Psoas muscle (tissue), 8 donors: ENCODE measurements around the gene MYO7A. TPM values are rescaled to one million over a fixed set of nuclear protein-coding genes. Genes with fewer than 3 reads are reported as not detected.

Source experiments
- ATAC-seq, 4 donors: fragments of 200-7000 bp; cut with Tn5 transposase; one replicate each; pipeline ENCODE4 v1.9.1; 2020; ENCODE audit warnings: moderate library complexity in 3 of 4, mild to moderate bottlenecking in 2 of 4
- DNase-seq, 2 donors: peaks; one replicate each; pipeline ENCODE4 v3.0.0-alpha.2; 2020
- H3K27ac ChIP-seq: fragments of 200-600 bp; one replicate; pipeline ENCODE4 v1.8.0; 2022
- H3K27me3 ChIP-seq, 3 donors: fragments of 200-600 bp in 1 of 3; one replicate each; pipeline versions ENCODE4 v1.6.1 to v1.8.0; 2013 to 2022; ENCODE audit warnings: low read length in 2 of 3, mild to moderate bottlenecking in 2 of 3, moderate library complexity in 1 of 3; ENCODE audit not compliant: insufficient read depth in 3 of 3
- H3K36me3 ChIP-seq, 2 donors: fragments of 200-600 bp in 1 of 2; one replicate each; pipeline versions ENCODE4 v1.6.1 to v1.8.0; 2013 to 2022; ENCODE audit warnings: low read depth in 1 of 2, mild to moderate bottlenecking in 1 of 2, moderate library complexity in 1 of 2; ENCODE audit not compliant: insufficient read depth in 1 of 2
- H3K4me1 ChIP-seq: fragments of 200-600 bp; one replicate; pipeline ENCODE4 v1.8.0; 2022
- H3K4me3 ChIP-seq: fragments of 200-600 bp; one replicate; pipeline ENCODE4 v1.8.0; 2022; ENCODE audit warnings: mild to moderate bottlenecking
- H3K9me3 ChIP-seq: fragments of 200-600 bp; one replicate; pipeline ENCODE4 v1.8.0; 2022
- WGBS, 3 donors: extraction: QIAGEN DNeasy Blood & Tissue Kit; methylation state at CpG; one replicate each; pipeline versions ENCODE4 v1.1.6 to v1.1.7; 2013; 5-methylcytosine and 5-hydroxymethylcytosine counted together
- intact Hi-C, 2 donors: fragments of 100-400 bp; cut with DNase I; formaldehyde crosslinking; loops; one replicate each; pipeline versions ENCODE4 v1.11.0 to v1.14.2; 2022
- polyA plus RNA-seq, 3 donors: library from polyadenylated mRNA; stranded (reverse); fragments of 200-250 nt; gene quantifications; one replicate each; pipeline ENCODE4 v1.2.3, GENCODE V29; 2013
- total RNA-seq, 4 donors: library from RNA; stranded (reverse); fragmentation: NEBNext Ultra II Directional in 2 of 4; extraction: Animal tissue kit (Norgen Biotek cat#: 25700) in 2 of 4; gene quantifications; one replicate each; pipeline versions ENCODE4 v1.2.1 to v1.2.4, GENCODE V29; 2021 to 2023
- TF ChIP-seq, protein P1 (sequence below): fragments of 200-600 bp; IDR thresholded peaks from one replicate; pipeline ENCODE4 v1.8.0; 2022; ENCODE audit warnings: antibody characterized with exemption
- donor health status: healthy with polysubstance abuse.
- donor health status: DM: no; HTN: no; CAD: no; lungs with moderate emphysema.
- donor health status: Bipolar disorder and iron deficiency.
- donor health status: healthy.
- donor health status: DM: yes; HTN: yes; CAD: no.
- donor health status: DM: no; HTN: no; CAD: no.
- donor health status: DM: no; HTN: no; CAD: no.
- donor health status: DM: yes; HTN: yes; CAD: no.

Gene MYO7A
- total and polyA plus RNA-seq, 7 donors = 0.62 to 3.0 (median 2.3) TPM

DNA sequence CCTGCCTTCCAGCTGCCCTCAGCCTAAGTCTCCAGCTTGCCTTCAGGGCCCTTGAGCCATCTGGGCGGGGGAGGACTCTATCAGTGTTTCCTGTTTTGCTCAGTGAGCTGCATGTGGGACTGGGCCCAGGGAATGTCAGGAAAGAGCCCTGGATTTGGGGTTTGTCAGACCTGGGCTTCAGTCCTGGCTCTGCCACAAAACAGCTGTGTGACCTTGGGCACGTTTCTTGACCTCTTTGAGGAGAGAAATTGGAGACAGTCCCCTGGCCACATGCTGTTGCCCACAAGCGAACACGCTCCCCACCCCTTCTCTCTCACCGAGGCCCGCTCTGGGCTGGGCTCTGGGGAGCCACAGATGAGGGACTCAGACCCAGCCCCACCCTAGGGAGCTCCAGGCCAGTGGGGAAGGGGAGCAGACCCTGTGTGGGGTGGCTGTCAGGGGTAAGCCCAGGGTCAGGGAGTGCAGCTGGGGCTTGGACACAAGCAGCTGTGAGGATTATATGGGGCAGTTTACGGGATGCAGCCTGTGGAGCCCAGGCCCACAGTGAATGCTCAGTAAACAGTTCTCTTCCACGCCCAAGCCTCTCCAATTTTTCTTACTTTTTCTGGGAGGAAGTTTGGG lies 12.3 kb downstream of the MYO7A start:
- H3K27ac ChIP-seq = peak overlapping the region; percentile 30
- no peaks in the 10 kb centered on the region for H3K9me3 ChIP-seq
- no peaks in the 10 kb centered on the region for H3K4me1 ChIP-seq
- H3K27me3 ChIP-seq = peaks cover 0 to 5% (median 0%) of the 10 kb centered on the region in 3 donors
- no peak overlapping the region for H3K4me3 ChIP-seq
- ATAC-seq = peak; percentile 41 to 78 (median 55)
- peak; percentile 61 to 85 for DNase-seq
- TF ChIP-seq, protein P1, sequence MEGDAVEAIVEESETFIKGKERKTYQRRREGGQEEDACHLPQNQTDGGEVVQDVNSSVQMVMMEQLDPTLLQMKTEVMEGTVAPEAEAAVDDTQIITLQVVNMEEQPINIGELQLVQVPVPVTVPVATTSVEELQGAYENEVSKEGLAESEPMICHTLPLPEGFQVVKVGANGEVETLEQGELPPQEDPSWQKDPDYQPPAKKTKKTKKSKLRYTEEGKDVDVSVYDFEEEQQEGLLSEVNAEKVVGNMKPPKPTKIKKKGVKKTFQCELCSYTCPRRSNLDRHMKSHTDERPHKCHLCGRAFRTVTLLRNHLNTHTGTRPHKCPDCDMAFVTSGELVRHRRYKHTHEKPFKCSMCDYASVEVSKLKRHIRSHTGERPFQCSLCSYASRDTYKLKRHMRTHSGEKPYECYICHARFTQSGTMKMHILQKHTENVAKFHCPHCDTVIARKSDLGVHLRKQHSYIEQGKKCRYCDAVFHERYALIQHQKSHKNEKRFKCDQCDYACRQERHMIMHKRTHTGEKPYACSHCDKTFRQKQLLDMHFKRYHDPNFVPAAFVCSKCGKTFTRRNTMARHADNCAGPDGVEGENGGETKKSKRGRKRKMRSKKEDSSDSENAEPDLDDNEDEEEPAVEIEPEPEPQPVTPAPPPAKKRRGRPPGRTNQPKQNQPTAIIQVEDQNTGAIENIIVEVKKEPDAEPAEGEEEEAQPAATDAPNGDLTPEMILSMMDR = no peak
- intact Hi-C loops = no loop called here
- WGBS, 3 donors = 48 to 58% (median 52%) methylated on average over 8 of the region's 8 CpGs
- H3K36me3 ChIP-seq = no peaks in the 10 kb centered on the region

DNA sequence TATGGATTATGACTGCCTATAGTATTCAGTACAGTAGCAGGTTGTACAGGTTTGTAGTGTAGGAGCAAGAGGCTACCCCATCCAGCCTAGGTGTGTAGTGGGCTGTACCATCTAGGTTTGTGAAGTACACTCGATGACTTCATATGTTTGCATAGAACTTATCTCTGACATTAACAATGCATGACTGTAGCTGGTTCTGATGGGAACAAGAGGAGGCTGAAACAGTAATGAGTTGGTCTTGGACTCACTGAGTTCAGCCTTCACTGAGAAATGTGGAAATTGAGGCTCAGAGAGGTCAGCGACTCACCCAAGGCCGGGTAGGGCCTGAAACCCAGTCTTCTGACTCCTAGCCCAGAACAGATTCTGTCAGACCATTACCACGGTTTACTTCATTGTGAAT lies 13.0 kb downstream of the MYO7A start:
- Histone ChIP-seq H3K9me3 (no peaks in the 10 kb centered on the region), H3K27ac (no peak overlapping the region), H3K4me1 (no peaks in the 10 kb centered on the region), H3K27me3 (peaks cover 0 to 5% (median 0%) of the 10 kb centered on the region in 3 donors), H3K36me3 (no peaks in the 10 kb centered on the region), H3K4me3 (no peak overlapping the region)
- 86 to 89% (median 87%) methylated on average over 4 of the region's 4 CpGs for whole genome bisulfite sequencing, 3 donors
- DNase-seq (no peak), ATAC-seq (no peak)
- intact Hi-C loops = no loop called here
- TF ChIP-seq, protein P1 = no peak

DNA sequence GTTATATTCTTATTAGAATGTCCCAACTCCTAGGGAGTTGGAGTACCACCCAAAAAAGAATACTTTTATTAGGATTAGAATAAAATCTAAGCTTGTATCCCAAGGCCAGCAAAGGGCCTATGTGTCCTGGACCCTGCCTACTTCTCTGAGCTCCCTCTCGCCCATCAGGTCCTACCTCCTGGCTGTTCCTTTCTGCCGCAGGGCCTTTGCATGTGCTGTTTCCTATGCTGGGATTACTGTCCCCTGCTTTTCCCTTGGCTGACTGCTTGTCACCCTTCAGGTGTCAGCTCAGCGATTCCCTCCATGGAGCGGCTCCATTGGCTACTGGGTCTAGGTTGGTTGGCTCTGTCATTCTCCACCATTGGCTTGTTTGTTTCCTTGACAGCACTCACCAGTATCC lies 13.4 kb downstream of the MYO7A start:
- no peaks in the 10 kb centered on the region for H3K9me3 ChIP-seq
- TF ChIP-seq, protein P1 = no peak
- peaks cover 0 to 5% (median 0%) of the 10 kb centered on the region in 3 donors for H3K27me3 ChIP-seq
- no peaks in the 10 kb centered on the region for H3K36me3 ChIP-seq
- H3K27ac ChIP-seq = no peak overlapping the region
- WGBS, 3 donors = 97 to 99% (median 98%) methylated on average over 4 of the region's 4 CpGs
- H3K4me1 ChIP-seq = no peaks in the 10 kb centered on the region
- intact Hi-C loops = no loop called here
- H3K4me3 ChIP-seq = no peak overlapping the region
- DNase-seq (peak in 1 of 2 donors; percentile 39), ATAC-seq (no peak)

DNA sequence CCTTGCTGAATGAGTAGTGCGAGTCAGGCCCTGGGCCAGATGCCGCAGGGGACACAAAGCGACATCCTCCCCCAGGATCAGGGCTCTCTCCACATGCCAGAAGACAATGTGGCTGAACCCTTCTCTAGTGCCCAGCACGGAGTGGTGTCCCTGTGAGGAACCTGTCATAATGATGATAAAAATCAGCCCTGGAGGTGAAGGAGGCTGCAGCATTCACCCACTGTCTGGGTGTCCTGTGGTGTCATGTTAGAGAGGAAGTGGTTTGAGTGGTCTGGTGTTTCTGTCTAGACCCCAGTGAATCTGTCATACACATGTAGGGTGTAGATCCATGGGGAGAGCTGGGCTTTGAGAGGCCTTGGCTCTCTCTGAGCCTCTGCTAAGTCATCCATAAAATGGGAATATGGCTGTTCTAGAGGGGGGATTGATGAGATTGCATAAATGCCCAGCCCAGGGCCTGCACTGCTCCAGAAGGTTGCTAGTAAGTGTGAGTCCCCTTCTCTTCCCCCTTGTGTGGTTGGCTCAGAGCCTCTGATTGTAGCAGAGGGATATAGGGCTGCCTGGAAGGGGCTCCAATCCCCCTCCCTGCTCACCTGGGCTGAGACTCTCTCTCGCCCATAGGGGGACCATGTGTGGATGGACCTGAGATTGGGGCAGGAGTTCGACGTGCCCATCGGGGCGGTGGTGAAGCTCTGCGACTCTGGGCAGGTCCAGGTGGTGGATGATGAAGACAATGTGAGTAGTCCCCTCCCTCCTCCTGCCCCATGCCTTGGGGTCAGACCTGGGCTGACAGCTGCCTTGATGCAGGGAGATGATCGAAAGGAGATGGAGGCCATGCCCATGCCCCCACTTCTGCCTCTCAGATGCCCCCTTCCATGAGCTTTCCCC lies 14.3 kb downstream of the MYO7A start:
- Histone ChIP-seq H3K9me3 (no peaks in the 10 kb centered on the region), H3K4me3 (no peak overlapping the region), H3K27ac (no peak overlapping the region), H3K4me1 (no peaks in the 10 kb centered on the region), H3K36me3 (no peaks in the 10 kb centered on the region), H3K27me3 (peaks cover 0 to 5% (median 0%) of the 10 kb centered on the region in 3 donors)
- peak in 1 of 2 donors; percentile 41 for DNase-seq
- no peak for ATAC-seq
- intact Hi-C loops = no loop called here
- 90 to 97% (median 92%) methylated on average over 10 to 11 of the region's 11 CpGs for WGBS, 3 donors
- TF ChIP-seq, protein P1 = no peak
